NCI-H1694 (cell line): Measurements from ENCODE around the gene NAA20.

Source experiments
- DNase-seq: peaks from one replicate; lab custom pipeline; 2025; lab: John Stamatoyannopoulos, UW

Gene NAA20

GRCh38 chr20:20019123-20019522 is 2.0 kb downstream of the NAA20 start:
- DNase-seq = no peak

- DNase-seq = no peak
Observed at GRCh38 chr20:20020908-20021307, 3.7 kb downstream of the NAA20 start.

- no peak for DNase-seq
Observed at GRCh38 chr20:20021835-20022234, 4.7 kb downstream of the NAA20 start.

- DNase-seq = no peak
Observed at GRCh38 chr20:20022498-20022897, 5.3 kb downstream of the NAA20 start.

GRCh38 chr20:20023395-20023794 is 6.2 kb downstream of the NAA20 start:
- DNase-seq = no peak

DNA sequence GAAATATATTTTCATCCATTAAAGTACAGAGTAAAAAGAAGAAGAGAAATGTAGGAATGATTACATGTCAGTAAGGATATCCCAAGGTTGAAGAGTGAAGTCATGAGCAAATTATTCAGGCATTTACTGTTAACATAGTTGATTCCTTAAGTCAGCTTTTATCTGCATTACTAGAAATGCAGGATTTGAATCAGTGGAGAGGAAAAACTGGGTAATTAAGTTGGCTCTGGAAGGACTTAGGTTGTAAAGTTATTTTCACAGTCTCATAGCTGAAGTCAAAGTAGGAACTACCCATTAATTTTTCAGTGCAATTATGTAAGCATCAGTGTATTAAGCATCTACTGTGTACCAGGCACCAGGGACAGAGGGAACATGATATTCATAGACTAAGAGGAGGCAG is 7.8 kb downstream of the NAA20 start:
- DNase-seq = no peak

DNA sequence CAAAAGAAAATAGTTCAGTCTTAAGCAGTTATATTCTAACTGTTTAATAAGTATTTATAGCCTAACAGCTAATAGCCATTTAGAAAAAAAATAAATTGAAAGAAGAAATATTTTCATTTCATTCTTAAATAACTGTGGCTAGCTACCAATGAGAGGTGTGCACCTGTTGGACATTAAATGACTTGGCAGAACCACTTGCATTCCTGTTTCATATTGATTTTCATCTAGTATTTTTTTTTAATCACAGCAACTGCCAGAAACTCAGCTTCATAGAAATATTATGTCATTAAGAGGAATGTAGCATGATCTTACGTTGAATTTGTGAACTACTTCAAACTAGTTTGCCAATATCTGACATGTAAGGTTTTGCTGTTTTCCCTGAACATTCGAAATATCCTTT is 10.1 kb downstream of the NAA20 start:
- no peak for DNase-seq

DNA sequence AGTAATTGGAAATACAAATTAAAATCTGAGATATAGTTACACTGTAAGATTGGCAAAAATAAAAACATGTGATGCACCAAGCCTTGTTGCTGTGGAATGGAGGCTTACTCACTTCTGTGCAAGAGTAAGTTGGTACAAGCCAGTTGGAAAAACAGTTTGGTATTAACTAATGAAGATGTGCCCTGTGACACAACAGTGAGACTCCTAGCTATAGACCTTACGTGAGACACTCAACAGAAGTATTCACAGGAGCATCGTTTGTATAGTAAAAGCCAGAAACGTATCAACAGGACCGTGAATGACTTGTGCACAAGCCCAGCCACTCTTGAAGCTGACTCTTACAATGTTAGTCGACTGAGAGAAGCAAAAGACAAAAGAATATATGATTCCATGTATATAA is 14.6 kb downstream of the NAA20 start:
- DNase-seq = no peak

DNA sequence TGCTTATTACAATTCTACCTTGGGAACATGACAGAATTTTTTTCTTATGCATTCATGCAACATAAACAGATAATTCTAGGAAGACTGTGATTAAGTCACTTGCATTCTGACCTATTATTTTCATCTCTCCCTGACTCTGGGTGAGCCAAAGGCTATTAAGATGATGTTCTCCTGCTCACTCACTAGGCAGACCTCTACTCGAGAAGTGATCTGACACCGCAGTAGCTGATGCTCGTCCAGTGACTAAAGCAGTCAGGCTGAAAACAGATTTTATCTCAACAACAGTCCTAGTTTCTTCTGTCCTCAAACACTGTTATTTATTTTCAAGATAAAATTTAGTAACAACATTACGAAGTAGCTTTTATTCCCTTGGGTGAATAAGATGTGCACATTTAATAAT is 17.3 kb downstream of the NAA20 start:
- DNase-seq = no peak

DNA sequence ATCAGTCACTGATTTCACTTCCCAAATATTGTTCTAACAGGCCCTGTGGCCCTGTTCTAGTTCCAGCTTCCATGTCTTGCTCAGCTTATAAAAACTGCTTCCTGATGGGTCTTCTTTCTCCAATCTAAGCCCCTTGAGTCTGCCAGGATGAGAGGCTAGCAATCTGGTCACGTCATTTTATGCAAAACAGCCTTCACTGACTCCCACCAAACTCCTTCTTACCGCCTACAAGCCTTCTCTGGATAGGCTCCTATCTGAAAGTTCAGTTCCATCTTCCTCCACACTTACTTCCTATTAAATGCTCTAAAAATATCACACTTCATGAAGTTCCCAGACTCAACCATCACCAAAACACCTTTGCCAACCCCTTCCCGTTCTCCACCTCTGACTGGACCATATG is 19.6 kb downstream of the NAA20 start:
- DNase-seq = no peak

DNA sequence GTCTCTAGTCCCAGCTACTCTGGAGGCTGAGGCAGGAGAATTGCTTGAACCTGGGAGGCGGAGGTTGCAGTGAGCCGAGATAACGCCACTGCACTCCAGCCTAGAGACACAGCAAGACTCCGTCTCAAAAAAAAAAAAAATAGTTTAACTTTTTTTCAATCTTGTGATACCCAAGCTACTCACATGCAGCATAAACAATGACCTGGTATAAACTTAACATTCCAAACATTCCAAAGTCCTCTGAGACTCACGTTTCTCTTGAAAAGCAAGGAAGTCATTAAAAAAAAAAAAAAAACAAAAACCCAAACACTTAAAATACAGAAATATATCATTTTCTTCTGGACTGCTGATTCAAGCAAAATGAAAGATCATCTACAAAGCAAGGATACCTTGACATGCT is 20.8 kb downstream of the NAA20 start:
- no peak for DNase-seq

DNA sequence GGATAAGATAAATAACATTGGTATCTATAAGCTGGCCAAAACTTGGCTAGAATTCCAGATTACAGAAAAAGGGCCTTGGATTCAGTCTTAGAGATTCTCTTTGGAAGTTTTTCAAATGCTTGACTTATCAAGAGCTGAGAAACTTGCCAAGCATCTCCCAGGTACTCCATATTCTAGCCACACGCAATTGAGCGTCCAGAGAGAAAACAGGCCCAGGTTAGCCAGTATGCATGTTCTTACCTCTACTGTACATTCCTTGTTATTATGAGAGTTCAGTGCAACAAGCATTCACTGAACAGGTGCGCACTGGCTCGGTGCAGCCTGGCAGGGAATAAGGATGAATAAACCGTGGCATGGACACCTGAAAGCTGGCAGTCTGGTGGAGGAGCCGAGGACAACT is 21.4 kb downstream of the NAA20 start:
- no peak for DNase-seq

GRCh38 chr20:20039752-20040387 is 22.7 kb downstream of the NAA20 start:
- no peak for DNase-seq

DNA sequence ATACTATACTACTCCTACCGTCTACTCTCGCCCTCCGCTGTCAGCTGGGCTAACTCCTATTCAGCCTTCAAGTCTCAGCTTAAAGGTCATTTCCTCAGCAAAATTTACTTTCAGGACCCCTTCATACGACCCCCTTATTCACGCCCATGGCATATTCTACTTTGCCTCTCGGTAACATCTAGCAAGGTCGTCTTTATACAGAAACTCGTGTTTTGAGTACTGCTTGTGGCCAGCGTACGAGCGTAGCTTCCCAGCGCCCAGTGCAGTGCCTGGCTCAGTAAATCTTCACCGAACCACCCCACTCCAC is 34.6 kb downstream of the NAA20 start:
- no peak for DNase-seq

- DNase-seq = peak; percentile 75
Observed at GRCh38 chr20:20052074-20052970, 35.2 kb downstream of the NAA20 start, which contains the start of the genes CFAP61 and CRNKL1. Gene CFAP61, plus strand, starts transcription at chr20:20052532. Its CDS starts 4,122 bp downstream, at chr20:20056654. Gene CRNKL1, minus strand, starts transcription at chr20:20052466. Its CDS starts 124 bp downstream, at chr20:20052342.

- DNase-seq = no peak
Observed at GRCh38 chr20:20060234-20060998, 43.3 kb downstream of the NAA20 start.

- no peak for DNase-seq
Observed at GRCh38 chr20:20063941-20064702, 47.0 kb downstream of the NAA20 start.

GRCh38 chr20:20065361-20065760 is 48.2 kb downstream of the NAA20 start:
- no peak for DNase-seq

DNA sequence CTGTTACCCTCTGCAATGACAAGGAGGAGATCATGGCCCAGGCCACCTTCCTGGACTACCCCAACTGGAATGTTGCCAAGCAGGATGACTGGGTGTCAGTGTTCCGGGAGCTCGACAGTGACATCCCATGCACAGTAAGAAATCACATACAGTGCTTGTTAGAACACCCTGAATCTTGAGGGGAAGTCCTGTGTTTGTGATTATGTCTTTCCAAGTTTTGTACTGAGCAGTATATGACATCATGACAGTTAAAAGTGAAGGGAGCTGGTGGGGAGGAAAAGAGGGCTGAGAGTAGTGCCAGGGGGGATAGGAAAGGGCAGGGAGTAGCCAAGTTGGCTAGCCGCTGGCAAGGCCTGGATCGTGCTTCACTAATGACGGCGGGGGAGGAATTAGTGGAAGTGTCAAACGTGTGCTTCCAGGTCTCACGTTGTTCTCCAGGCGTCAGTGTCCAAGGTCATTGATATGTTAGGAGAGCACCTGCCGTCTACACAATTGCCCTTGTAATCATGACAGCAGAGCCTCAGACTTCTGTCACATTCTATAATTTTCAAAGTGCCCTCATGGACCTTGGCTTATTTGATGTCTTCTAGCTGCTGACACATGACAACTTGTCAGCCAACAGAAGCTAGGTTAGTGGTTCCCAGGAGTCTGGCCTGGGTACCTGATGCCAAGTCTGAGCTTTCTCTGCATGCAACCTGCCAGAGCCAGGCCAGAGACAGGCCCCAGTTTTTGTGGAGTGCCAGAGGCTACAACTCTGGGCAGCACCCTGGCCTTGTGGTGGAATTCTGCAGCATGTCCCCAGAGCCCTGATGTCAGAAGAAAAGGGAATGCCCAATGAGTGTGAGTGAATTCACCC is 53.9 kb downstream of the NAA20 start:
- DNase-seq = no peak

- DNase-seq = peak; percentile 63
Observed at GRCh38 chr20:20073801-20074371, 56.7 kb downstream of the NAA20 start.

DNA sequence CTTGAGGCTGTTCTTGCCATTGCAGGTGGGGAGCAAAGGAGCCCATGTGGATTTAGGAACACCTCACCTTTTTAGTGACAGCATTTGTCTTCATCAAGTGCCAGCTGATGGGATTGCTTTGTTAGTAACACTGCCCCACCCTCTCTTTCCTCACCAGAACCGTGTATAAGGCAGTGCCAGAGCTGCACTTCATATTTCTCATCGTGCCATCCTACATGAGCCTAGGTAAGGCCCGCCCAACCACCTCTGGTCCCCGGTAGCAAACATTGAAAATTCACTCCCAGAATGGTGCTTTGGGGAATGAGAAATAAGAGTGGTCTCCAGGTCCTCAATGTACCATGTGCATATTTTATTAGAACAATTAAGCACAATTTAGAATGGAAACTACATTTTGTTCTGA is 57.9 kb downstream of the NAA20 start:
- DNase-seq = no peak
